AG09309 (cell line): ENCODE data around the gene RAB1A.

Experiments used
- DNase-seq: peaks from one replicate; pipeline ENCODE4 v3.0.0-alpha.2; 2010; ENCODE audit warnings: low read depth
- H3K4me3 ChIP-seq: 2 replicates; pipeline ENCODE4 v1.5.1; 2011; ENCODE audit warnings: mild to moderate bottlenecking, low read depth, low read length, moderate library complexity; ENCODE audit not compliant: control insufficient read depth
- CTCF ChIP-seq: IDR thresholded peaks from 2 replicates; pipeline ENCODE4 v1.5.1; 2011; ENCODE audit warnings: mild to moderate bottlenecking, low read depth, low read length, inconsistent platforms; ENCODE audit not compliant: insufficient read depth, control insufficient read depth; ENCODE audit errors: missing control alignments

The RAB1A gene

GRCh38 chr2:65122313-65122712 is 7.6 kb downstream of the RAB1A start:
- DNase-seq, result no peak
- H3K4me3 ChIP-seq, result no peak overlapping the region
- no peak for TF ChIP-seq CTCF

GRCh38 chr2:65120990-65121693 is 8.8 kb downstream of the RAB1A start:
- no peak overlapping the region for H3K4me3 ChIP-seq
- DNase-seq, result no peak
- no peak for TF ChIP-seq CTCF

- DNase-seq, result no peak
- no peak overlapping the region for H3K4me3 ChIP-seq
- no peak for TF ChIP-seq CTCF
Observed at GRCh38 chr2:65116645-65117044, 13.3 kb downstream of the RAB1A start.

- no peak for DNase-seq
- TF ChIP-seq CTCF, result no peak
Observed at GRCh38 chr2:65114921-65115320, 15.0 kb downstream of the RAB1A start.

GRCh38 chr2:65113816-65114215 is 16.1 kb downstream of the RAB1A start:
- no peak for TF ChIP-seq CTCF
- no peak overlapping the region for H3K4me3 ChIP-seq
- DNase-seq, result no peak

More at GRCh38 chr2:65114921-65115320, 15.0 kb downstream of the RAB1A start:
- H3K4me3 ChIP-seq, result no peak overlapping the region

GRCh38 chr2:65113229-65113628 is 16.7 kb downstream of the RAB1A start:
- H3K4me3 ChIP-seq, result no peak overlapping the region
- DNase-seq, result no peak
- no peak for TF ChIP-seq CTCF

- DNase-seq, result no peak
- H3K4me3 ChIP-seq, result no peak overlapping the region
- TF ChIP-seq CTCF, result no peak
Observed at GRCh38 chr2:65112633-65113032, 17.3 kb downstream of the RAB1A start.
